Measurements from ENCODE around the gene MGST3. TPM values are rescaled to one million over a fixed set of nuclear protein-coding genes. Genes with fewer than 3 reads are reported as not detected.

Gene MGST3
- total RNA-seq, 2 donors from 2014 or later = 491 to 509 TPM

GRCh38 chr1:165644064-165644735 lies 13.2 kb downstream of the MGST3 start:
- peaks cover 0 to 63% of the 10 kb centered on the region in 2 donors for H3K4me1 ChIP-seq

GRCh38 chr1:165645654-165646366 lies 14.8 kb downstream of the MGST3 start:
- peaks cover 7% of the 10 kb centered on the region for H3K36me3 ChIP-seq
- peaks cover 0 to 54% of the 10 kb centered on the region in 2 donors for H3K4me1 ChIP-seq
- H3K4me3 ChIP-seq = no peak overlapping the region
- no peaks in the 10 kb centered on the region for H3K9me3 ChIP-seq
- H3K27me3 ChIP-seq = no peaks in the 10 kb centered on the region
- DNase-seq (ENCODE audit: low spot score) = no peak
- H3K27ac ChIP-seq = no peak overlapping the region
- TF ChIP-seq CTCF (IDR thresholded peaks at IDR 0.05) = no peak

More at GRCh38 chr1:165644064-165644735, 13.2 kb downstream of the MGST3 start:
- no peak for TF ChIP-seq CTCF (IDR thresholded peaks at IDR 0.05)
- Histone ChIP-seq H3K27ac (no peak overlapping the region), H3K36me3 (no peaks in the 10 kb centered on the region), H3K4me3 (no peak overlapping the region), H3K27me3 (no peaks in the 10 kb centered on the region), H3K9me3 (no peaks in the 10 kb centered on the region)
- no peak for DNase-seq (ENCODE audit: low spot score)

GRCh38 chr1:165647517-165647916 lies 16.5 kb downstream of the MGST3 start:
- H3K27ac ChIP-seq = no peak overlapping the region
- H3K4me3 ChIP-seq = no peak overlapping the region
- DNase-seq (ENCODE audit: low spot score) = no peak
- TF ChIP-seq CTCF (IDR thresholded peaks at IDR 0.05) = no peak
- H3K27me3 ChIP-seq = no peaks in the 10 kb centered on the region
- H3K9me3 ChIP-seq = no peaks in the 10 kb centered on the region
- peaks cover 0 to 45% of the 10 kb centered on the region in 2 donors for H3K4me1 ChIP-seq
- peaks cover 18% of the 10 kb centered on the region for H3K36me3 ChIP-seq

GRCh38 chr1:165647970-165648369 lies 16.9 kb downstream of the MGST3 start:
- no peak for DNase-seq (ENCODE audit: low spot score)
- Histone ChIP-seq H3K4me3 (no peak overlapping the region), H3K36me3 (peaks cover 22% of the 10 kb centered on the region), H3K4me1 (peaks cover 0 to 42% of the 10 kb centered on the region in 2 donors), H3K27me3 (no peaks in the 10 kb centered on the region), H3K9me3 (no peaks in the 10 kb centered on the region), H3K27ac (no peak overlapping the region)
- no peak for TF ChIP-seq CTCF (IDR thresholded peaks at IDR 0.05)

- DNase-seq (ENCODE audit: low spot score) = no peak
- TF ChIP-seq CTCF (IDR thresholded peaks at IDR 0.05) = no peak
- H3K4me3 ChIP-seq = no peak overlapping the region
- H3K27ac ChIP-seq = no peak overlapping the region
- H3K9me3 ChIP-seq = no peaks in the 10 kb centered on the region
- peaks cover 33% of the 10 kb centered on the region for H3K36me3 ChIP-seq
- H3K27me3 ChIP-seq = no peaks in the 10 kb centered on the region
- peaks cover 0 to 42% of the 10 kb centered on the region in 2 donors for H3K4me1 ChIP-seq
These were observed 18.0 kb downstream of the MGST3 start for GRCh38 chr1:165648919-165649572.
